A549 (cell line): ENCODE measurements around the gene CARD9.

Experiments used
- CTCF ChIP-seq: fragments of >200 bp; sonication (Bioruptor Twin); formaldehyde crosslinking; IDR thresholded peaks from 3 replicates; pipeline ENCODE4 v1.5.1; 2016
- EP300 ChIP-seq, 2 experiments: fragments of >200 bp; sonication (Bioruptor Twin); formaldehyde crosslinking; IDR thresholded peaks; 2 replicates in 1 of 2; 3 replicates in 1 of 2; pipeline ENCODE4 v1.6.1; 2016 to 2017
- MYC ChIP-seq: IDR thresholded peaks from 2 replicates; pipeline ENCODE4 v1.6.1; 2012; ENCODE audit warnings: mild to moderate bottlenecking, inconsistent platforms, low read length, improper control_type of control experiment, borderline replicate concordance
- POLR2A ChIP-seq: IDR thresholded peaks from 2 replicates; pipeline ENCODE4 v1.6.1; 2012; ENCODE audit warnings: mild to moderate bottlenecking, low read length
- RARB ChIP-seq: fragments of 250-450 bp; sonication (Bioruptor Pico); IDR thresholded peaks from 2 replicates; pipeline ENCODE4 v1.8.0; 2021; ENCODE audit warnings: mild to moderate bottlenecking, moderate library complexity
- REST ChIP-seq: fragments of 200-600 bp; sonication (generic); IDR thresholded peaks from 2 replicates; pipeline ENCODE4 v1.6.1; 2016; ENCODE audit warnings: antibody characterized with exemption, mild to moderate bottlenecking, moderate library complexity
- RFX5 ChIP-seq: fragments of 450-650 bp; IDR thresholded peaks from 2 replicates; pipeline ENCODE4 v1.7.1; 2014; ENCODE audit warnings: antibody characterized with exemption, mild to moderate bottlenecking, moderate library complexity
- USF2 ChIP-seq: fragments of 450-650 bp; IDR thresholded peaks from 2 replicates; pipeline ENCODE4 v1.6.1; 2014; ENCODE audit warnings: antibody characterized with exemption
- ZC3H11A ChIP-seq: fragments of 450-650 bp; IDR thresholded peaks from 2 replicates; pipeline ENCODE4 v1.6.1; 2014; ENCODE audit warnings: antibody characterized with exemption, mild to moderate bottlenecking

- TF ChIP-seq MYC (no peak), RFX5 (no peak), EP300 (IDR thresholded peaks at IDR 0.05) (no peak), CTCF (no peak), RARB (no peak), POLR2A (no peak), USF2 (no peak), ZC3H11A (no peak), REST (no peak)
These were observed 7.8 kb upstream of the CARD9 start for GRCh38 chr9:136381311-136381710.
